Measurements from ENCODE around the gene FBXW9. TPM values are rescaled to one million over a fixed set of nuclear protein-coding genes. Genes with fewer than 3 reads are reported as not detected.

The FBXW9 gene
- total and polyA plus RNA-seq, 2 of the 13 experiments (the other 11 are each of a cell fraction or from before 2014, with no cell fraction given): 5.7 to 6.1 TPM

GRCh38 chr19:12696366-12697335 is at the start of gene FBXW9 (continued):
- TF ChIP-seq DZIP1 (CRISPR knock-in tag; IDR thresholded peaks at IDR 0.05) (peak; percentile 41; the same call in 1 of the 2 replicates), HOXD1 (CRISPR knock-in tag; IDR thresholded peaks at IDR 0.05) (peak; percentile 39; the same call in 1 of the 2 replicates), PRPF4 (IDR thresholded peaks at IDR 0.05; ENCODE audit: low read depth, low read length, poor library complexity, severe bottlenecking) (no peak), RBM22 (optimal IDR thresholded peaks at IDR 0.05; ENCODE audit: low read length) (peak; percentile 99), ZNF768 (CRISPR knock-in tag; IDR thresholded peaks at IDR 0.05) (peak; percentile 52; the same call in 1 of the 2 replicates), HMGXB4 (CRISPR knock-in tag; IDR thresholded peaks at IDR 0.05; ENCODE audit: borderline replicate concordance in 1 of 2, low read depth in 1 of 2) (peak; percentile 42 to 56; a peak in 2 of 4 replicates), DR1 (CRISPR knock-in tag; IDR thresholded peaks at IDR 0.05) (peak; percentile 24; the same call in 1 of the 2 replicates), USF2 (IDR thresholded peaks at IDR 0.05; ENCODE audit: low read depth, low read length) (no peak), USF2 (CRISPR knock-in tag; IDR thresholded peaks at IDR 0.05; ENCODE audit: borderline replicate concordance) (no peak), POLR2AphosphoS5 (IDR thresholded peaks at IDR 0.05; ENCODE audit: low read depth, low read length) (peak; percentile 92), ZNF138 (CRISPR knock-in tag; IDR thresholded peaks at IDR 0.05; ENCODE audit: low read depth) (0 out of 2 replicates have a peak, but pooled peaks have one; percentile 81), MXI1 (IDR thresholded peaks at IDR 0.05; ENCODE audit: borderline replicate concordance, low read depth, low read length) (peak; percentile 97; the same call in 2 of the 3 replicates), ARID4A (CRISPR knock-in tag; IDR thresholded peaks at IDR 0.05; ENCODE audit: borderline replicate concordance) (peak; percentile 100), RFXAP (CRISPR knock-in tag; IDR thresholded peaks at IDR 0.05; ENCODE audit: borderline replicate concordance) (peak; percentile 72; the same call in 1 of the 2 replicates), ZNF10 (CRISPR knock-in tag; IDR thresholded peaks at IDR 0.05; ENCODE audit: borderline replicate concordance, low read depth) (no peak)
